Activated CD8-positive, alpha-beta memory T cell treated with anti-CD3 and anti-CD28 coated beads for 36 hours (primary cell): Measurements from ENCODE around the gene AXIN1. TPM values are rescaled to one million over a fixed set of nuclear protein-coding genes. Genes with fewer than 3 reads are reported as not detected.
"Not testable (repeated sequence)": the region's sequence is repeated elsewhere in the genome, so short reads cannot be mapped to it uniquely, and the experiment has no call there.

ENCODE experiments used
- CTCF ChIA-PET: fragments of 350-600 bp; sonication (Branson Sonifier 250); formaldehyde crosslinking; loops from one replicate; lab custom pipeline; 2021; ENCODE audit warnings: antibody characterized with exemption; lab: Charles Lee
- POLR2A ChIA-PET: fragments of 350-600 bp; sonication (Branson Sonifier 250); formaldehyde crosslinking; loops from one replicate; lab custom pipeline; 2021; ENCODE audit warnings: antibody characterized with exemption; lab: Charles Lee
- total RNA-seq, 2 experiments: library from RNA; stranded (reverse); gene quantifications; one replicate each; pipeline ENCODE4 v1.2.3, GENCODE V29; 2021

AXIN1 gene
- total RNA-seq, 2 experiments from 2014 or later, result 24.7 to 25.6 TPM

DNA sequence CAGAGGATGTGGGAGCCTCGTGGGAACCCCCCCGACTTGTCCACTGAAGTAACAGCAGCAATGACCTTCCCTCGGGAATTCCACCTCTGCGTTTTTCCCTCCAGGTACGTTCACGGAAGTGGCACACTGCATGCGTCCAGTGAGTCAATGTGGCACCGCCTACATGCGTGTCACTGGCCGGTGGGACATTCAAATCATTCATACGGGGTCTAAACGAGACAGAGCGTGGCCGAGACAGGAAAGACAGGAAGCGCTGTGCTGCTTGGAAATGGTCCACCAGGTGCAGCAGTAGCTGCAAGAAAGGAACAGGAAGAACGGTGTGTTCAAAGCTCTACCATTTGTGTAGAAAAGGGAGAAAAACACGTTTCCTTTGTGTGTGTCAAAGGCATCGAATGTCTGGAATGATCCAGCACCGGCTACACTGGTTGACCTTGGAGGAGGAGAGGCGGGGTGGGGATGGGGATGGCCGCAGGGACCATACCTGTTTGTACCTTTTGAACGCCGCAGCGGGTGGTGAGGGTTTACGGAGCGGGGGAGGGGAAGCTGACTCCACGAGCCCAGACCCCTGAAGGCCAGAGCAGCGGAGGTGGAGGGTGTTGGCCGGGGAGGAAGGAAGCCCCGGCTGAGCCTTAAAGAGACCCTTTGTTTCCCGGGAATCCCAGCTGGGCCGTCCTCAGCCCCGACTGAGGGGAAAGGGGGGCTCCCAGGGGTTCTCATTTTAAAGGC lies 31.0 kb upstream of the AXIN1 start:
- ChIA-PET CTCF (interaction anchor here (0.8 to 1.9 kb wide), 2 partner anchors 8 to 21 kb away, joined by 3 to 5 read pairs; no protein-coding TSS in a partner anchor), POLR2A (interaction anchor here (0.7 to 1.2 kb wide), 2 partner anchors 8 to 96 kb away, joined by 4 to 5 read pairs; no protein-coding TSS in a partner anchor)

DNA sequence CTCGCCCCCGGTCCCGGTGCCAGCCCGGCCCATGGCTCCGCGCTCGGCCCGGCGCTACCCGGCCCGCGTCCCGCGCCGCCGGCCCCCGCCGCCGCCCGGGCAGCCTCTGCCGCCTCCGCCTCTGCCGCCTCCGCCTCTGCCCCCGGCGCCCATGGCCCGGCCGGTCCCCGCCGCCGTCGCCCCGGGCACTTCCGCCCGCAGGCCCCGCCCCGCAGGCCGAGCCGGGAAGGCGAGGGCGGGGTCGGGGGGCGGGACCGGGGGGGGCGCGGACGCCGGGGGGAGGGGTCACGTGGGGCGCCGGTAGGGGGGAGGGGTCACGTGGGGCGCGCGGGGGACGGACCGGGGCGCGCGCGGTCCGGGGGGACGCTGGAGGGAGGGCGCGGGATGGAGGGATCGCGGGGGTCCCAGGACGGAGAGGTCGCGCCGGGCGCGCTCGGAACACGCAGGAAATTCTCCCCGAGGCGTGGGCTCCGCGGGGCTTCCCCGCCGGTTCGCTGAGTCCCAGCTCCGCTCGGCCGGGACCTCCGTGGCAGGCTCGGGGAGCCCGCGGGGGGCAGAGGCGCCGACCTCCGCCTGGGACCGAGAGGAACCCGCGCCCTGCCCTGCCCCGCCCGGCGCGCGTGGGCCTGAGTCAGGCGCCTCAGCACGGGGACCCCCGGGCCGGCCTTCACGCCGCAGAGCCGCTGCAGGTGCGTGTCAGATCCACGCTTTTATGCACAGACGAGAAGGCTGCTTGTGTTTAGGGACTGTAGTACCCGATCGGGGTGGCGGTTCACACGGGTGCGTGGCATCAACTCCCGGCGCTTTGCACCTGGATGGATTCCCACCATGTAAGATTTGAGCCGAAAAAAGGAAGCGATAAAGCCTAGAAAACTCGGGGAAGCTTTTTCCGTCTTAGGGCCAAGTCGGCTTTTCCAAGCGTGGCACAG lies 29.5 kb upstream of the AXIN1 start, which contains the start of gene PGAP6:
Gene PGAP6, minus strand, starts transcription at position 190 of the 929 bp plus-strand sequence. Its CDS starts 157 bp downstream, at position 33.
- ChIA-PET POLR2A (interaction anchor here (0.8 kb wide), 1 partner anchor 145 kb away, joined by 3 read pairs; the partner anchor contains the start of gene CAPN15), CTCF (interaction anchor here (1.1 to 1.9 kb wide), 2 partner anchors 10 to 20 kb away, joined by 3 to 5 read pairs; no protein-coding TSS in a partner anchor)

DNA sequence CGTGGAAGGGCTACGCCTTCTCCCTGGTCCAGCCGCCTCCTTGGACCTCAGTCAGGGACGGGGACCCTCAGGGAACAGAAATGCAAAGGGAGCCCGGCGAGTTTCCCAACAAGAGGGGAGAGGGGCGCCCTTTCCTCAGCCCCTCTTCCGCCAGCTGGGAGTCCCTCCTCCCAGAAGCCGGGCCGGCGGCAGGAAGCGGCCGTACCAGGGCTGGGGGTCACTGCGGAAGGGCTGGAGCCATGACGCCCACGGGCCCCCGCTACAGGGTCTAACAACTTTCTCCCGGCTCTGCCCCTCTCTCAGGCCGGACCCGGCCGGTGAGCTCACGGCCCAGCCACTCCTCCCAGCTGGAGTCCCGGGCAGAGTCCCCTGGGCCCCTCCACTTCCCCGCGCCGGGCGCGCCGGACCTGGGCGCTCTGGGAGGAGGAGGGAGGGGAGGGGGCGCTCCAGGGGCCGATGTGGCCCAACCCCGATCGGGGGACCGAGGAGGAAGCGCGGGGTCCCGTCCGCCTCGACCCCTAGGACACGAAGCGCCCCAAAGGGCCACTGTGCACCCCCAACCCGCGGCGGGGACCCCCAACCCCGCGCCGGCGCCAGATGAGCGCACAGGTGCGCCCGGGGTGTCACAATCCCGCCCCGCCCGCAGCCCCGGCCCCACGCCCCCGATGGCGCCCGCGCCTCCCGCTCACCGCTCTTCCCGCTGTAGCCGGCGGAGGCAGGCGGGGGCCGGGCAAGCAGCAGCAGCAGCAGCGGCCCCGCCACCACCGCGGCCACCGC lies 28.7 kb upstream of the AXIN1 start:
- ChIA-PET CTCF (interaction anchor here (1.1 kb wide), 1 partner anchor 19 kb away, joined by 3 read pairs; no protein-coding TSS in a partner anchor), POLR2A (no interaction called here)

DNA sequence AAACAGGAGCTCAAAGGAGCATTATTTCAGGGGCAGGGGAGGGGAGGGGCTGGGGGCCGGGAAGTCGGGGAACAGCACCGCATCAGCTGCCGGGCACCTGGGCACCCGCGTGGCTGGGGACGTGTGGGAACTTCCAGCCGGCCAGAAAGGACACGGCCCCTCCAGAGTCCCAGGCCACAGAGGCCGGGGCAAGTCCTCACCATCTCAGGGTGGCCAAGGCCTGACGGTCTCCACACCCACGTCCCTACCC lies 28.2 kb upstream of the AXIN1 start:
- POLR2A ChIA-PET, result no interaction called here
- CTCF ChIA-PET, result interaction anchor here (1.4 kb wide), 1 partner anchor 10 kb away, joined by 6 read pairs; the partner anchor contains the start of gene MRPL28

DNA sequence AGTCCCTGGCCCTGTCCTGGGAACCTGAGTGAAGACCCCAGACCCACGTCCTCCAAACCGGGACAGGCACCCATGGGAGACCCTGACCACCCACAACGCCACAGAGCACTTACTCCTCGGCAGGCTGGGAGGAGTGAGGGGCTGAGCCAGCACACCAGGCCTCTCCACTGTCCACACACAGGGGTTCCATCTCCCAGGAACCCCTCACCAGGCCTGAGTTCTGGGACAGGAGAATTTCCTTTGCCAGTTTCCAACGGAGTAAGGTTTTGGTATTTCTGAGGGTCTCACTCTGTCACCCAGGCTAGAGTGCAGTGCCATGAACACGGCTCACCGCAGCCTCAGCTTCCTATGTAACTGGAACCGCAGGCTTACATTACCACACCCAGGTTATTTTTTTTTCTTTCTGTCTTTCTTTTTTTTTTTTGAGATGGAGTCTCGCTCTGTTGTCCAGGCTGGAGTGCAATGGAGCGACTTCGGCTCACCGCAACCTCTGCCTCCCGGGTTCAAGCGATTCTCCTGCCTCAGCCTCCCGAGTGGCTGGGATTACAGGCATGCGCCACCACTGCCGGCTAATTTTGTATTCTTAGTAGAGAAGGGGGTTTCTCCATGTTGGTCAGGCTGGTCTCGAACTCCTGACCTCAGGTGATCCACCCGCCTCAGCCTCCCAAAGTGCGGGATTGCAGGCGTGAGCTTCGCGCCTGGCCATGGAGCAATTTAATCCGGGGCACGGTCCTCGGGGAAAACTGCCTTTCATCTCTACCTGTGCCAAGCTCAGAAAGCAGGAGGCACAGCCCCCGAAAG lies 27.6 kb upstream of the AXIN1 start:
- CTCF ChIA-PET, result interaction anchor here (1.4 kb wide), 1 partner anchor 10 kb away, joined by 6 read pairs; the partner anchor contains the start of gene MRPL28
- POLR2A ChIA-PET, result no interaction called here

DNA sequence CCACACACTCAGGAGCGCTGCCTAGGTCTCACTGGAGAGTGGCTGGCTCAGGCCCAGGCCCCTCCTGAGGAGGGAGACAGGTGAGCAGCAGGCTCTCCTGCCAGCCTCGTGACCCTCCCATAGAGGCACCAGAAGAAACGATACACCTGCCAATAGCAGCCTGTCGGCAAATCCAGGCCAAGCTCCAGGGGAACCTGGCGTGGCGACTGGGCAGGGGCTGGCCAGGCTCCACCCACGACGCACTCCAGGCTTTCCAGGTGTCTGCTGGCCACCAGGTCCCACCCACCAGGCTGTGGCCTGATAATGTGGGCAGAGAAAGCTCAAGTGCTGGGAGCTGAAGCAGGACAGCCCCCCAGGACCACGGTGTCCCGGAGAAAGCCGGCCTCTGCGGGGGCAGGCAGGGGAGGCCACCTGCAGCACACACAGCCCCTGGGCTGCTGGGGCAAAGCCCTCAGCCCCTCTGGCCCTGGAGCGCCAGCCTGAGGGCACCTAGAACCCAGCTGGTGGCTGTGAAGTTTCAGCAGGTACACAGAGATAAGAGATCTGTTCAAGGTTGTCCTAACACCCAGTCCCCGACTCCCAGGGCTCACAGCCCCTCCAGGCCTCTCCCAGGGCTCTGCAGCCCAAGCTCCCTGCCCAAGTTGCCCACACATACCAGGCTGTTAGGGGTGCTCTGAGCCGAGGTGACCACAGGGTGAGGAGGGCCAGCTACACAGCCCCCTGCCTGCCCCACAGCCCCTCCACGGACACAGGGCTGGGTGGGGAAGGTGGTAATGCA lies 26.8 kb upstream of the AXIN1 start:
- ChIA-PET POLR2A (no interaction called here), CTCF (interaction anchor here (1.4 kb wide), 1 partner anchor 9 kb away, joined by 6 read pairs; the partner anchor contains the start of gene MRPL28)

DNA sequence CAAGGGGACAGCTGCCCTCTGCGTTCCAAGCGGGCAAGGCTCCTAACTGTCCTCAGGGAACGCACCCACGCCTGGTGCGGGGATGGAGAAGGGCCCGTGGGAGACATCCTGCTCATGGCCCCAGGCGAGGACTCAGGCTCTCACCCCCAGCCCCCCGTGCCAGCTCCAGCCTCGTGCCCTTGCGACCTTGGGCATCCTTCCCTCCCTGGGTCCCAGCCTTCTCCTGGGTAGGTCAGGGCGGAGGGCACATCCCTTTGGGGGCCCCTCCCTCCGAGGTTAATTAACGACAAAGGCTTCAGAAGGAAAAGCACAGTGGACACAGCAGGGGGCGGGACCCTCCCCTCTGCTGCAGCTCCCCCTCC lies 26.3 kb upstream of the AXIN1 start:
- POLR2A ChIA-PET, result no interaction called here
- CTCF ChIA-PET, result no interaction called here

DNA sequence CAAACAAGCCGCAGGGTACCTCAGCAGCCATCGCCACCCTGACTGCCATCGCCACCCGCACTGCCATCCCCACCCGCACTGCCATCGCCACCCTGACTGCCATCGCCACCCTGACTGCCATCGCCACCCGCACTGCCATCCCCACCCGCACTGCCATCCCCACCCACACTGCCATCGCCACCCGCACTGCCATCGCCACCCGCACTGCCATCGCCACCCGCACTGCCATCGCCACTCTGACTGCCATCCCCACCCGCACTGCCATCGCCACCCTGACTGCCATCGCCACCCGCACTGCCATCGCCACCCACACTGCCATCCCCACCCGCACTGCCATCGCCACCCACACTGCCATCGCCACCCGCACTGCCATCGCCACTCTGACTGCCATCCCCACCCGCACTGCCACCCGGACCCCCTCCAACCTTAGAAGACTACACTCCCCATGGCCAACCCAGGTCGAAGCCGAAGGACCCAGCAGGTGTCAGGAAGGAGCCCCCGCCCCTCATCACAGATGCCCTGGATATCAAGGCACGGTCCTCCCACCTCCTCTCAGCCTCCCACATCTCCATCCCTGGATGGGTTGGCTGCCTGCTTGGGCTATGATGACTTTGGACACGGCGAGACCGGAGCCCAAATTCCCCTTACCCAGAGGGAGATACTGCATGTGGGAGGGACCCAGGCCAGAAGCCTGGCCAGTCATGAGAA lies 25.7 kb upstream of the AXIN1 start:
- POLR2A ChIA-PET, CTCF ChIA-PET: not testable (repeated sequence)

DNA sequence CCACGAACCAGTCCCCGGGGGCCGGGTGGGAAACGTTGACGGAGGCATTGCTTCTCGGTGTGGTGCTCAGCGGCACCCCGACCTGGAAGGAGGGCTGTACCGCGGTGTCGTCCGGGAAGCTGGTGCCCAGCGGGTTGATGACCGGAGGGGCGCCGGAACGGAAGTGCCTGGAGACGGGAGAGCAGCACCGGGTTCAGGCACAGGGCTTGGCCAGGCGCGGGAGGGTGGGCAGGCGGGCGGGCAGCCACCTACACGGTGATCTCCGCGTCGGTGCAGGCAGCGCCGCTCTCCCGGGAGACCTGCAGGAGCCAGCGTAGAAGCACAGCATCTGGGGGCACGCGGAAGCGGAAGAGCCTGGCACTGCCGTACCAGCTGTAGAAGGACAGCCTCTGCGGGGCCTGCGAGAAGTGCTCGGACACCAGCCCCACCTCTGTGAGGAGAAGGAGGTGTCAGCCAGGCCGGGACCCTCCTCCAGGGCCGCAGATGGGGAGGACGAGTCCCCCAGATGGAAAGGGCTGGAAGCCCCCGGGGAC lies 25.0 kb upstream of the AXIN1 start:
- ChIA-PET POLR2A (no interaction called here), CTCF (no interaction called here)

DNA sequence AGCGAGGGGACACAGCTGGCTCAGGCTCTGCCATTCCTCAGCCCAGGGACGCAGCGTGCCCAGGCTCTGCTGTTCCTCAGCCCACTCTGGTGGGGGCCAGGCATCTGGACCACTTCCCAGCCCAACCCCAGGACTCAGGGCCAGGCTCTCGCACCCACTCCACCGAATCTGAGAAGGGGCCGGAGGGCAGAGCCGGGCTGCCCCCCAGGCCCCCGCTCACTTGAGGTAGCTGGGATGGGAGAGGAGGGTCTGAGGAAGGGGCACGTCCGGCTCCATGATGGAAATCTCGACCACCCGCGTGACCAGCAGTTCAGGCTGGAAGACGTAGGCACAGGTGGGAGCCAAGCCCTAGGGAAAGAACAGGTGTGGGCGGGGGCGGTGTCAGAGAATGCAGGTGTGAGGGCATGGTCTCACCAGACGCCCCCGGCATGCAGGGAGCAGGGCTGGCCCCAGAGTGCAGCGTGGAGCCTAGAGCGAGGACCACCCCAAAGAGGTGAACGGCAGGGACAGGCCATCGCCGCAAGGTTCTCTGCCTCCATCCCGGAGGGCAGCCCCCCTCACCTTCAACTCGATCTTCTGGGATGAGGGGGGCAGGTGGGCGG lies 24.4 kb upstream of the AXIN1 start:
- ChIA-PET POLR2A (no interaction called here), CTCF (no interaction called here)

DNA sequence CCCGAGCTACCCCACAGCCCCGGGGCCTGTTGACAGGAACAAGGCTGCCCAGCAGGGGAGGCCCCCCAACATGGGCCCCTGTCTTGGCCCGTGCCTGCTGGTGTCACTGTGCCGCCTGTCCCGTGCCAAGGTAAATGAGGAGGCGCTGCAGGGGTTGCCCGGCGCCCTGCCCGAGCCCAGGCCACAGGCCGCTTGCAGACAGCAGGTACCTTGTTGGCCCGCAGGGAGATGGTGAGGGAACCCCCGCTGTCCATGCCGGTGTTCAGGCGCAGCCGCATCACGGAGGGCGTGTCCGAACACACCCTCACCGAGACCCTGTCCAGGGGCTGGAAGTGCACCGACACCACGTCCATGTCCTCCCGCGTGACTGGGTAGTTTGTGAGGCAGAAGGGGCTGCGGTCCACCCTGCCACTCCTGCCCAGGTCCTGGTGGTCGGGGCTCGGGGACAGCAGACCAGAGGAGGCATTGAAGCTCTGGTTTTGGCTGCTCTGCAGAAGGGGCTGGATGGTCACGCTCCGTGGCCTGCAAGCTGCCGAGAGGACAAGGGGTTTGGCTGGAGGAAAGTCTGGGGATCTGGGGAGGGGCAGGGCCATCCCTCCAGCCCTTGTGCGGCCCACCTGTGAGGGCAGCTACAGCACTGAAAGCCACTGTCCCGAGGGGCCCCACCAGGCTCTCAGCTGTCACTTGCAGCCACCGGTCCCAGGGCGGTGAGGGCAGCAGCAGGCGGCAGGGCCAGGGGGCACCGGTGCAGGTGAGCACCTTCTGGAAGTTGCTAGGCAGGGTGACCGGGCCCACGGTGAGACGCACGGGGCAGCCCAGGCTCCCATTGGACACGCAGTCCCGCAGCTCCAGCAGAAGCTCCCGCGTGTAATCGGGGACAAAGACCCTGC lies 23.6 kb upstream of the AXIN1 start:
- CTCF ChIA-PET, result no interaction called here
- POLR2A ChIA-PET, result interaction anchor here (0.7 kb wide), 2 partner anchors 62 to 300 kb away, joined by 3 read pairs; no protein-coding TSS in a partner anchor

DNA sequence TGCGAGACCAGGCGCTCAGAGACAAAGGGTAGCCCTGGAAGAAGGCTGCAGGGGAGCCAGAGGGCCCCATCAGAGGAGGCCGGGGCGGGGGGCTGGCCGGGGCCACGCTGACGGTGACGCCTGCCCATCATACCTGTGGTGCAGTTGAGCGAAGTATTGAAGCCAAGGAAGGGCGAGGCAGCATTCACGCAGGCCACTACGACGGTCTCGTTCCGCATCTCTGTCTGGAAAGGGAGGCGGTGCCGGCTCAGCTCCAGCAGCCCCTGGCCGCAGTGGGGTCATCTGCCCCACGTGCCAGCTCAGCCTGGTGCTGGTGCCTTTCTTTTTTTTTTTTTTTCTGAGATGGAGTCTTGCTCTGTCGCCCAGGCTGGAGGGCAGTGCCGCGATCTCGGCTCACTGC lies 22.7 kb upstream of the AXIN1 start:
- POLR2A ChIA-PET, result interaction anchor here (0.7 kb wide), 2 partner anchors 63 to 301 kb away, joined by 3 read pairs; no protein-coding TSS in a partner anchor
- CTCF ChIA-PET, result no interaction called here

DNA sequence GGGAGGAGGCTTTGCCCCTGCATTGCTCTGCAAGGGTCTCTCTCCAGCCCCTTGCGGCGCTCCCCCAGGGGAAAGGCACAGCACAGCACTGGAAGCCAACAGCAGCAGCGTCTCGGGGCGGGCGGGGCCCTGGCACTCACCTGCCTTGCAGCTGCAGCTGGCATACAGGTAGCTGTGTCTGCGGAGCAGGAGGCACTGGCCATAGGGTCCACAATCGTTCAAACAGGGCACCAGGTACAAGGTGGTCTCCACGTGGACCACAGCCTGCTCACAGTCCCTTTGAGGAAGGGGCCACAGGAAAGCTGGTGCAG lies 22.0 kb upstream of the AXIN1 start:
- CTCF ChIA-PET, result no interaction called here
- POLR2A ChIA-PET, result no interaction called here

DNA sequence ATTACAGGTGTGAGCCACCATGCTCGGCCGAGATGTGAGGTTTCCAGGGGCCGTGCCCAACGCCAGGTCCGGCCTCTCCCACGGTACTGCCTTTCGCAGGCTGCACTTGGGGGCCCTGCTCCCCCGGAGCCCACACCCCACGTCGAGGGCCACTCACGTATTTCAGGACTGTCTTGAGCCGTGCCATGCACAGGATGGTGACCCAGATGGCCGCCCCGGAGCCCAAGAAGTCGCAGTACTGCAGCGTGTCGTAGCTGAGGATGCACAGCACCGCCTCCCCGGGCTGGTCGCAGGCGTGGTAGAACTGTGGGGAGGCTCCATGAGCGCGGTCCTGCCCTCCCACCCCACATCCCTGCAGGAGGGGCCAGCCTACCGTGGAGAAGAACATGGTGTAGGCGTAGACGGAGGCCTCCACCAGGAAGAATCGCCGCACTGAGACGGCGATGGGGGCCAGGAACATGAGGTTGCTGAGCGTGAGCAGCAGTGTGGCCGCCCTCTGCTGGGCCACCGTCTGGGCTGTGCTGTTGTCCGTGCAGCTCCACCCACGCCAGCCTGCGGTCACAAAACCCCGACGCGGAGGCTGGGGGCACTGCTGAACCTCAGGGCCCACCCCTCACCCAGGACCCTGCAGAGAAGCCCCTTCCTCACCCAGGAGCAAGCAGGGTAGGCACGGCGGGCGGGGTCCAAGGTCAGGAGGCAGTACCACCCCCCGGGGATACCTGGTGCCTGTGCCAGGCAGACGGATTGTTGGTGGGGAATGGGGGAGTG lies 21.5 kb upstream of the AXIN1 start:
- ChIA-PET POLR2A (no interaction called here), CTCF (no interaction called here)

DNA sequence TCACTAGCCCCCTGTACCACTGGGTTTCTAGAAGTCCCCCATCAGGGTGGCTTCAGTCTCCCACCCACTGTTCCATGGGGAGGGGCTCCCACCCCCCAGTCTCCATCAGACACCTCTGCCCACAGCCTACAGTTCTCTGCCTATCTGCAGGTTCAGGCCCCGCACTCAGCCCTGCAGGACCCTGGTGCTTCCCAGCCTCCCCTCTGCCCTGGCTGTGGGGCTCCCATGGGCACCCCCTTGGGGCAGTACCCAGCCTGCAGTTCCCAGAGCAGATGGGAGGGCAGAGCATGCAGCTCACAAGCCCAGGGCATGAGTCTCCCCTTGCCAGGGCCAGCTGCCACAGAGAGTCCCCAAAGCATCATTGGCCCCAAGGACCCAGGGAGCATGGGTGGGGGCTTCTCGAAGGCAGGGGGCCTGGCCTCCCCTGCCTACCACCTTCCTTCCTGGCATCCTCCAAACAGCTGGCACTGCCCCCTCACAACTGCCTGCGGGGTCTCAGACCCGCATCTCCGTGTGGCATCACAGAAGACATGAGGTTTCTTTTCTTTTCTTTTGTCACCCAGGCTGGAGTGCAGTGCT lies 20.6 kb upstream of the AXIN1 start:
- POLR2A ChIA-PET, result no interaction called here
- CTCF ChIA-PET, result no interaction called here
